Sigmoid colon (tissue), 4 donors: ENCODE data around the gene BTNL9.

Experiments
- CTCF ChIP-seq, 4 experiments: fragments of 450-650 bp in 3 of 4; fragments of 200-600 bp in 1 of 4; IDR thresholded peaks; one replicate each; pipeline ENCODE4 v1.5.1; 2016 to 2019; ENCODE audit warnings: antibody characterized with exemption in 4 of 4, mild to moderate bottlenecking in 3 of 4, moderate library complexity in 2 of 4
- POLR2A ChIP-seq, 2 donors: fragments of 450-650 bp; IDR thresholded peaks; one replicate each; pipeline ENCODE4 v1.6.1; 2016; ENCODE audit warnings: antibody characterized with exemption in 2 of 2, mild to moderate bottlenecking in 2 of 2, moderate library complexity in 2 of 2
- POLR2AphosphoS5 ChIP-seq, 4 donors: sonication (generic); formaldehyde crosslinking; IDR thresholded peaks; one replicate each; pipeline ENCODE4 v1.6.1; 2017; ENCODE audit warnings: antibody characterized with exemption in 4 of 4

- TF ChIP-seq CTCF (IDR thresholded peaks at IDR 0.05) (no peak), POLR2AphosphoS5 (IDR thresholded peaks at IDR 0.05) (no peak), POLR2A (IDR thresholded peaks at IDR 0.05) (no peak)
Measured at GRCh38 chr5:181107699-181108098, 67.6 kb downstream of the BTNL9 start.
